ENCODE results near the gene BEND4. TPM values are rescaled to one million over a fixed set of nuclear protein-coding genes. Genes with fewer than 3 reads are reported as not detected.

BEND4 gene
- total RNA-seq (ENCODE audit: low replicate concordance) = not detected in 2 replicates

DNA sequence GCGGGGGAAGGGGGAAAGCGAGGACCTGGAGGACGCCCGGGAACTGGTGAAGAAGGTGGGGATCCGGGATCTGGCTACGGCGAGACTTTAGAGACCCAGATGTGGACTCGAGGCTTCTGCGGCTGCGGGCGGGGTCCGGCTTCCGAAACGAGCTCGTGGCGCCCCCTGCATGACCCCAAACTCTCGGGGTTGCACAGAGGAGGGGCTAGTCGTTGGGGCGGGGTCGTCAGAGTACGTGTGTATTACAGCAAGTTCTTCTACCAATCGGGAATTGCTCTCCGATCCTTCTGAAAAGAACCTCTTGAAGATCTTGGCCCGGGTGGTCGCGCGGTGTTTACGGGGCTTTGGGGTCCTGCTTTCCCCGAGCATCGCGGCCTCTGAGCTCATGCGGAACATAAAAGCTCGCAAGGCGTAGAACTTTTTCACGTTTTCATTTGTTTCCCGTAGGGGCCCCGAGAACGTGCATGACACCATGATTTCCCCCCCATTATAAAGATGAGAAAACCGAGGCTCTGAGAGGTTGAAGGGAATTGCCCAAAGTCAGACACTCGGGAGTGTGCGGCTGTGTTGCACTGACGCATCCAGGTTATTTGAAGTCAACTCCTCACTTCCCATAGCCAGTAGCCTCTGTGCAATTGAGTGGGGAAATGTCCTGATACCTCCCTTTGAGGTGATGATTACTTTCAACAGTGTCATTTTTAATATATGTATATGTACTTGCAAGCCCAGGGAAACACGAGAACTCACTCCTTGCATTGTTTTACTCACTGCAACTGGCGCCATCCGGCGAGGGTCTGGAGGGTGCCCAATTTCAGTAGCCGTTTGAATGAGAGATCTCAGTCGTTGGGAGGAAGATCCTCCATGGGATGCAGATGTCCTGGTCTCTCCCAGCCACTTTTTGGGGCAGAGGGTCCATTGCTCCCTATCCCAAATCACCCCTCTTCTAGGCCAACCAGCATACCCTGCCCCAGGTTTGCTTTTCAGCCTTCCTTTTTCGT is at the start of gene BEND4:
Gene BEND4 (minus strand): TSS at position 149 of the 998 bp plus-strand sequence. CDS start 512 bp downstream, outside the sequence.

Other genes with a start within 250 kb of the BEND4 start
- gene TMEM33, start 217.2 kb downstream of the BEND4 start, total RNA-seq (ENCODE audit: low replicate concordance) = 22.3 and 31.9 TPM in 2 replicates
- gene DCAF4L1, start 170.9 kb downstream of the BEND4 start, total RNA-seq (ENCODE audit: low replicate concordance) = under 0.01 and 0.12 TPM in 2 replicates
- 48.7 and 64.7 TPM in 2 replicates for gene SLC30A9, start 162.1 kb downstream of the BEND4 start, total RNA-seq (ENCODE audit: low replicate concordance)
- gene SHISA3, start 244.8 kb upstream of the BEND4 start, total RNA-seq (ENCODE audit: low replicate concordance) = 0.23 and 4.7 TPM in 2 replicates